PC-3 (cell line): ENCODE measurements around the gene TRAF1. TPM values are rescaled to one million over a fixed set of nuclear protein-coding genes. Genes with fewer than 3 reads are reported as not detected.

Experiments
- ATAC-seq: fragments of 200-7000 bp; cut with Tn5 transposase; 2 replicates; pipeline ENCODE4 v1.9.1; 2020; ENCODE audit warnings: mild to moderate bottlenecking, moderate library complexity
- BruUV-seq: library from RNA; stranded (reverse); fragments of 400-500 nt; replicated peaks from 2 replicates; lab custom pipeline; 2021; lab: Mats Ljungman, UMichigan
- CTCF ChIA-PET: fragments of 300-600 bp; sonication (Branson Sonifier 250); formaldehyde crosslinking; loops from one replicate; lab custom pipeline; 2022; ENCODE audit warnings: antibody characterized with exemption; lab: Charles Lee
- POLR2A ChIA-PET: fragments of 300-600 bp; sonication (Branson Sonifier 250); formaldehyde crosslinking; loops from one replicate; lab custom pipeline; 2022; ENCODE audit warnings: antibody characterized with exemption; ENCODE audit not compliant: unreplicated experiment; lab: Charles Lee
- DNase-seq: peaks from one replicate; pipeline ENCODE4 v3.0.0-alpha.2; 2015
- H2AFZ ChIP-seq: fragments of 300-600 bp; sonication (generic); 2 replicates; pipeline ENCODE4 v1.6.0; 2016; ENCODE audit warnings: antibody characterized with exemption, low read length
- H3F3A ChIP-seq: fragments of 300-600 bp; sonication (generic); one replicate; pipeline ENCODE4 v1.6.0; 2017; ENCODE audit warnings: antibody characterized with exemption, low read length, control low read depth, mild to moderate bottlenecking; ENCODE audit not compliant: unreplicated experiment
- H3K27ac ChIP-seq: fragments of 300-600 bp; sonication (generic); 2 replicates; pipeline ENCODE4 v1.5.1; 2016; ENCODE audit warnings: mild to moderate bottlenecking, low read length
- H3K27me3 ChIP-seq: fragments of 300-600 bp; sonication (generic); 2 replicates; pipeline ENCODE4 v1.6.1; 2016; ENCODE audit warnings: low read length, mixed read lengths
- H3K36me3 ChIP-seq: fragments of 300-600 bp; sonication (generic); 2 replicates; pipeline ENCODE4 v1.6.1; 2016; ENCODE audit warnings: low read depth, mixed run types, low read length, mixed read lengths
- H3K4me1 ChIP-seq: fragments of 300-600 bp; sonication (generic); 2 replicates; pipeline ENCODE4 v1.5.1; 2016; ENCODE audit warnings: low read length; ENCODE audit not compliant: insufficient read depth
- H3K4me2 ChIP-seq: fragments of 300-600 bp; sonication (generic); 2 replicates; pipeline ENCODE4 v1.6.0; 2016; ENCODE audit warnings: low read length
- H3K4me3 ChIP-seq: fragments of 300-600 bp; sonication (generic); 2 replicates; pipeline ENCODE4 v1.5.1; 2016; ENCODE audit warnings: mild to moderate bottlenecking, low read length, mixed read lengths
- H3K79me2 ChIP-seq: fragments of 300-600 bp; sonication (generic); 2 replicates; pipeline ENCODE4 v1.6.1; 2017; ENCODE audit warnings: low read length, mixed read lengths
- H3K9ac ChIP-seq: fragments of 300-600 bp; sonication (generic); 2 replicates; pipeline ENCODE4 v1.6.0; 2016; ENCODE audit warnings: mild to moderate bottlenecking, low read length
- H3K9me2 ChIP-seq: fragments of 300-600 bp; sonication (generic); replicated peaks from 2 replicates; pipeline ENCODE4 v1.6.1; 2016; ENCODE audit warnings: mixed run types, low read length, mixed read lengths
- H3K9me3 ChIP-seq: fragments of 300-600 bp; sonication (generic); 2 replicates; pipeline ENCODE4 v1.6.1; 2016; ENCODE audit warnings: low read length, mixed read lengths
- H4K20me1 ChIP-seq: fragments of 300-600 bp; sonication (generic); 2 replicates; pipeline ENCODE4 v1.6.1; 2016; ENCODE audit warnings: low read length, mixed read lengths
- EZH2 ChIP-seq: fragments of 300-600 bp; sonication (generic); IDR thresholded peaks from one replicate; pipeline ENCODE4 v1.6.1; 2017; ENCODE audit warnings: antibody characterized with exemption, mild to moderate bottlenecking, low read length; ENCODE audit not compliant: unreplicated experiment
- EZH2phosphoT487 ChIP-seq: fragments of 300-600 bp; sonication (generic); IDR thresholded peaks from 2 replicates; pipeline ENCODE4 v1.6.1; 2018; ENCODE audit warnings: mild to moderate bottlenecking, antibody characterized with exemption, low read length, borderline replicate concordance
- intact Hi-C: fragments of 100-400 bp; cut with micrococcal nuclease; formaldehyde crosslinking; loops from 2 replicates; pipeline ENCODE4 v1.9.0; 2023
- total RNA-seq: library from RNA; depleted of rRNA; stranded (reverse); fragments of >200 nt; gene quantifications from 2 replicates; pipeline ENCODE4 v1.2.3, GENCODE V29; 2014
- TF ChIP-seq, protein P1 (sequence below): fragments of 300-600 bp; sonication (generic); conservative IDR thresholded peaks from 2 replicates; pipeline ENCODE4 v1.5.1; 2017; ENCODE audit warnings: antibody characterized with exemption, low read depth, mild to moderate bottlenecking, low read length

TRAF1 gene
- total RNA-seq, 1 experiment from 2014 or later, result 0.15 TPM

GRCh38 chr9:120913647-120914264, 12.8 kb downstream of the TRAF1 start:
- intact Hi-C loops, result no loop called here
- no peaks in the 10 kb centered on the region for H3K9me3 ChIP-seq
- H3K36me3 ChIP-seq, result no peaks in the 10 kb centered on the region
- no peak overlapping the region for H3K9ac ChIP-seq
- H4K20me1 ChIP-seq, result no peaks in the 10 kb centered on the region
- H3K27ac ChIP-seq, result no peak overlapping the region
- DNase-seq (no peak), ATAC-seq (no peak)
- H3K4me1 ChIP-seq, result peaks cover 28% of the 10 kb centered on the region
- no TSS peak for BruUV-seq
- no peak overlapping the region for H2AFZ ChIP-seq
- no peak overlapping the region for H3K4me3 ChIP-seq
- H3K9me2 ChIP-seq, result no peaks in the 10 kb centered on the region
- no peaks in the 10 kb centered on the region for H3K79me2 ChIP-seq
- CTCF ChIA-PET, result no interaction called here
- H3K27me3 ChIP-seq, result no peaks in the 10 kb centered on the region
- H3K4me2 ChIP-seq, result no peak overlapping the region
- TF ChIP-seq EZH2phosphoT487 (no peak), EZH2 (no peak)
- TF ChIP-seq, protein P1, sequence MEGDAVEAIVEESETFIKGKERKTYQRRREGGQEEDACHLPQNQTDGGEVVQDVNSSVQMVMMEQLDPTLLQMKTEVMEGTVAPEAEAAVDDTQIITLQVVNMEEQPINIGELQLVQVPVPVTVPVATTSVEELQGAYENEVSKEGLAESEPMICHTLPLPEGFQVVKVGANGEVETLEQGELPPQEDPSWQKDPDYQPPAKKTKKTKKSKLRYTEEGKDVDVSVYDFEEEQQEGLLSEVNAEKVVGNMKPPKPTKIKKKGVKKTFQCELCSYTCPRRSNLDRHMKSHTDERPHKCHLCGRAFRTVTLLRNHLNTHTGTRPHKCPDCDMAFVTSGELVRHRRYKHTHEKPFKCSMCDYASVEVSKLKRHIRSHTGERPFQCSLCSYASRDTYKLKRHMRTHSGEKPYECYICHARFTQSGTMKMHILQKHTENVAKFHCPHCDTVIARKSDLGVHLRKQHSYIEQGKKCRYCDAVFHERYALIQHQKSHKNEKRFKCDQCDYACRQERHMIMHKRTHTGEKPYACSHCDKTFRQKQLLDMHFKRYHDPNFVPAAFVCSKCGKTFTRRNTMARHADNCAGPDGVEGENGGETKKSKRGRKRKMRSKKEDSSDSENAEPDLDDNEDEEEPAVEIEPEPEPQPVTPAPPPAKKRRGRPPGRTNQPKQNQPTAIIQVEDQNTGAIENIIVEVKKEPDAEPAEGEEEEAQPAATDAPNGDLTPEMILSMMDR, result no peak
- POLR2A ChIA-PET, result no interaction called here
- H3F3A ChIP-seq, result no peaks in the 10 kb centered on the region

GRCh38 chr9:120912958-120913646, 13.5 kb downstream of the TRAF1 start:
- ChIA-PET CTCF (no interaction called here), POLR2A (no interaction called here)
- no peak overlapping the region for H2AFZ ChIP-seq
- BruUV-seq, result no TSS peak
- DNase-seq (no peak), ATAC-seq (no peak)
- H3K9me3 ChIP-seq, result no peaks in the 10 kb centered on the region
- H3K27ac ChIP-seq, result no peak overlapping the region
- intact Hi-C loops, result no loop called here
- peaks cover 28% of the 10 kb centered on the region for H3K4me1 ChIP-seq
- H3K9ac ChIP-seq, result no peak overlapping the region
- no peaks in the 10 kb centered on the region for H3K36me3 ChIP-seq
- no peaks in the 10 kb centered on the region for H3F3A ChIP-seq
- no peaks in the 10 kb centered on the region for H4K20me1 ChIP-seq
- TF ChIP-seq EZH2, result no peak
- TF ChIP-seq, protein P1, result no peak
- H3K9me2 ChIP-seq, result no peaks in the 10 kb centered on the region
- no peaks in the 10 kb centered on the region for H3K79me2 ChIP-seq
- H3K4me3 ChIP-seq, result no peak overlapping the region
- H3K4me2 ChIP-seq, result no peak overlapping the region
- no peaks in the 10 kb centered on the region for H3K27me3 ChIP-seq

DNA sequence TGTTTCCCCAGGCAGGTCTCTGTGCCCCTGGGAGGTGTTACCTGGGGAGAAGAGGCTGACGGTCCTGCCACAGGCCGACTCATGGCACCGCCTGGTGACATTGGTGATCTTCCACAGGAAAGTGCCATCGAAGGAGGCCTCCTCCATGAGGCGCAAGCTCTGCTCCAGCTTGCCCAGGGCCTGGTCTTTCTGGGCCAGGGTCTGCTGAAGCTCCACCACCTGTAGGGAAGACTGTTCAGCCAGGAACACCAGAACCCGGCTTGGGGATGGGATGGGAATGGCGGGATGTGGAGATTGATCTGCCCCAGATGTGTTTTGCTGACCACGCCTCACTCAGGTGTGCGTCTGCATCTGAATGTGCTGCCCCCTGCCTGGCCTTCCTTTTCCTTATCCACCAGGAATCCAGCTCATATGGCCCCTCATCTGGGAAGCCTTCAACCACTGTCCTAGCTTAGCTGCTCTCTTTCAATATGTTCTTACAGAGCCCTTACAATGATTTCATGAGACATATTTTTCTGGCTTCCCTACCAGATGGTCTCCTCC, 15.2 kb downstream of the TRAF1 start:
- no peak overlapping the region for H2AFZ ChIP-seq
- no peaks in the 10 kb centered on the region for H3F3A ChIP-seq
- POLR2A ChIA-PET, result no interaction called here
- H3K79me2 ChIP-seq, result no peaks in the 10 kb centered on the region
- DNase-seq, result no peak
- H3K9me3 ChIP-seq, result no peaks in the 10 kb centered on the region
- H3K4me3 ChIP-seq, result no peak overlapping the region
- H3K4me2 ChIP-seq, result no peak overlapping the region
- no peaks in the 10 kb centered on the region for H3K9me2 ChIP-seq
- H3K27ac ChIP-seq, result no peak overlapping the region
- BruUV-seq, result no TSS peak
- CTCF ChIA-PET, result no interaction called here
- no peak overlapping the region for H3K9ac ChIP-seq
- ATAC-seq, result no peak
- TF ChIP-seq, protein P1, result no peak
- TF ChIP-seq EZH2 (no peak), EZH2phosphoT487 (no peak)
- no peaks in the 10 kb centered on the region for H3K27me3 ChIP-seq
- H3K36me3 ChIP-seq, result no peaks in the 10 kb centered on the region
- intact Hi-C loops, result no loop called here
- H4K20me1 ChIP-seq, result no peaks in the 10 kb centered on the region
- peaks cover 28% of the 10 kb centered on the region for H3K4me1 ChIP-seq
